Measurements from ENCODE around the gene KLHL36.

KLHL36 gene

DNA sequence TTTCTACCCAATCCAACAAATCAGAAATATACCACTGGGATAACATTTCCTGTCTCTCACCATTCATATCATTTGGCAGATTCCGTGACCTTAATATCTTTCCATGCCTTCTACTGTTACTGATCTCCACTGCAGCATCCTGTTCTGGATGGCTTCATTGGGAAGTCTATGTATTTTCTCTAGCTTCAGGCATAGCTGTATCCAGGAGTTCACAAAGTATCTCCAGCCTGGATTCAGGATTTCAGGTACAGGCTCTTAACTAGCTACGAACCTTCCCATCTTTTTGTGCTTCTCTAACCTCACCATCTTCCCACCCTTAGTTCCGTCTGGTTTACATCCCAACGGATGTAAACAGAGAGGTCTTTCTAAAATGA, 36.3 kb downstream of the KLHL36 start:
- Histone ChIP-seq H2BK120ac (ENCODE audit: low read depth, low read length) (no peak overlapping the region), H3K4me3 (ENCODE audit: low read length in 2 of 2) (no peak overlapping the region), H2BK15ac (ENCODE audit: low read length) (no peak overlapping the region), H3K36me3 (replicated peaks in 1 of 2; ENCODE audit: control insufficient read depth in 2 of 2, insufficient read depth in 2 of 2, low read length in 2 of 2) (no peaks in the 10 kb centered on the region), H2AFZ (ENCODE audit: low read length) (no peak overlapping the region), H3K9ac (ENCODE audit: low read depth, low read length, poor library complexity) (no peak overlapping the region), H2BK5ac (ENCODE audit: low read length) (no peak overlapping the region), H3K4me2 (ENCODE audit: insufficient read depth, low read length, poor library complexity, severe bottlenecking) (no peak overlapping the region), H4K91ac (ENCODE audit: low read depth, low read length, poor library complexity) (no peak overlapping the region), H3K9me3 (replicated peaks in 1 of 2; ENCODE audit: control insufficient read depth in 2 of 2, insufficient read depth in 1 of 2, low read depth in 1 of 2, low read length in 2 of 2) (peaks cover 2 to 6% of the 10 kb centered on the region in 2 donors), H3K14ac (ENCODE audit: low read length) (no peak overlapping the region), H3K79me1 (ENCODE audit: low read depth, low read length) (no peaks in the 10 kb centered on the region), H2BK12ac (ENCODE audit: low read length) (no peak overlapping the region), H3K27me3 (ENCODE audit: control insufficient read depth in 3 of 3, insufficient read depth in 3 of 3, low read depth in 1 of 3, low read length in 3 of 3) (peaks cover 0 to 9% (median 0%) of the 10 kb centered on the region in 3 experiments), H3K18ac (ENCODE audit: low read length) (no peak overlapping the region), H3K4ac (ENCODE audit: low read length) (no peak overlapping the region), H3K27ac (replicated peaks; ENCODE audit: low read length) (no peak overlapping the region), H3K4me1 (ENCODE audit: control insufficient read depth in 2 of 2, insufficient read depth in 1 of 2, low read depth in 1 of 2, low read length in 2 of 2) (peaks cover 5 to 11% of the 10 kb centered on the region in 2 donors), H2AK5ac (ENCODE audit: low read depth, low read length) (no peak overlapping the region), H4K8ac (ENCODE audit: low read depth, low read length) (no peak overlapping the region), H3K23ac (ENCODE audit: low read depth, low read length, poor library complexity) (no peak overlapping the region)
- no CpG with 5 or more reads among the region's 4 CpGs for WGBS, 2 donors (ENCODE audit: extremely low coverage in 2 of 2, insufficient read length in 2 of 2, insufficient replicate concordance in 1 of 2)
- DNase-seq (ENCODE audit: low spot score), result no peak

DNA sequence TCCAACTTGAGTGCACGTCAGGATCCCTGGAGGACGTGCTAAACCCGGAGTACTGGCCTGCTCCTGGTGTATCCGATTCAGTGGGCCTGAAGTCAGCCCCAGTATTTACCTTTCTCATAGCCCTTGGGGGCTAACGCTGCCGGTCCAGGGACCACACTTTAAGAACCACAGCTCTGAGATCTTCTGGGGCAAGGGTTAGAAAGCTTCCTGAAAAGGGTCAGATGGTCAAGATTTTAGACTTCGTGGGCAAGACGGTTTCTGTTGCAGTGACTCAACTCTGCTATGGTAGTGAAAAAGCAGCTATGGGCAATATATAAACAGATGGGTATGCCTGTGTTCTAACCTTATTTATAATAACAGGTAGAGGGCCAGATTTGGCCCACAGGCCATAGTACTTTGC, 36.9 kb downstream of the KLHL36 start:
- no peak overlapping the region for H2BK12ac ChIP-seq (ENCODE audit: low read length)
- H4K8ac ChIP-seq (ENCODE audit: low read depth, low read length), result no peak overlapping the region
- no peak for DNase-seq (ENCODE audit: low spot score)
- no CpG with 5 or more reads among the region's 8 CpGs for WGBS, 2 donors (ENCODE audit: extremely low coverage in 2 of 2, insufficient read length in 2 of 2, insufficient replicate concordance in 1 of 2)
- H3K36me3 ChIP-seq (replicated peaks in 1 of 2; ENCODE audit: control insufficient read depth in 2 of 2, insufficient read depth in 2 of 2, low read length in 2 of 2), result no peaks in the 10 kb centered on the region
- H3K4me2 ChIP-seq (ENCODE audit: insufficient read depth, low read length, poor library complexity, severe bottlenecking), result no peak overlapping the region
- no peak overlapping the region for H2BK15ac ChIP-seq (ENCODE audit: low read length)
- no peak overlapping the region for H2AK5ac ChIP-seq (ENCODE audit: low read depth, low read length)
- H2AFZ ChIP-seq (ENCODE audit: low read length), result no peak overlapping the region
- no peak overlapping the region for H3K27ac ChIP-seq (replicated peaks; ENCODE audit: low read length)
- H3K79me1 ChIP-seq (ENCODE audit: low read depth, low read length), result no peaks in the 10 kb centered on the region
- H4K91ac ChIP-seq (ENCODE audit: low read depth, low read length, poor library complexity), result no peak overlapping the region
- H3K23ac ChIP-seq (ENCODE audit: low read depth, low read length, poor library complexity), result no peak overlapping the region
- no peak overlapping the region for H3K4ac ChIP-seq (ENCODE audit: low read length)
- peaks cover 5 to 11% of the 10 kb centered on the region in 2 donors for H3K4me1 ChIP-seq (ENCODE audit: control insufficient read depth in 2 of 2, insufficient read depth in 1 of 2, low read depth in 1 of 2, low read length in 2 of 2)
- H3K27me3 ChIP-seq (ENCODE audit: control insufficient read depth in 3 of 3, insufficient read depth in 3 of 3, low read depth in 1 of 3, low read length in 3 of 3), result peaks cover 0 to 9% (median 0%) of the 10 kb centered on the region in 3 experiments
- no peak overlapping the region for H3K4me3 ChIP-seq (ENCODE audit: low read length in 2 of 2)
- peaks cover 2 to 9% of the 10 kb centered on the region in 2 donors for H3K9me3 ChIP-seq (replicated peaks in 1 of 2; ENCODE audit: control insufficient read depth in 2 of 2, insufficient read depth in 1 of 2, low read depth in 1 of 2, low read length in 2 of 2)
- no peak overlapping the region for H3K14ac ChIP-seq (ENCODE audit: low read length)
- no peak overlapping the region for H3K9ac ChIP-seq (ENCODE audit: low read depth, low read length, poor library complexity)
- no peak overlapping the region for H2BK5ac ChIP-seq (ENCODE audit: low read length)
- no peak overlapping the region for H3K18ac ChIP-seq (ENCODE audit: low read length)
- no peak overlapping the region for H2BK120ac ChIP-seq (ENCODE audit: low read depth, low read length)

DNA sequence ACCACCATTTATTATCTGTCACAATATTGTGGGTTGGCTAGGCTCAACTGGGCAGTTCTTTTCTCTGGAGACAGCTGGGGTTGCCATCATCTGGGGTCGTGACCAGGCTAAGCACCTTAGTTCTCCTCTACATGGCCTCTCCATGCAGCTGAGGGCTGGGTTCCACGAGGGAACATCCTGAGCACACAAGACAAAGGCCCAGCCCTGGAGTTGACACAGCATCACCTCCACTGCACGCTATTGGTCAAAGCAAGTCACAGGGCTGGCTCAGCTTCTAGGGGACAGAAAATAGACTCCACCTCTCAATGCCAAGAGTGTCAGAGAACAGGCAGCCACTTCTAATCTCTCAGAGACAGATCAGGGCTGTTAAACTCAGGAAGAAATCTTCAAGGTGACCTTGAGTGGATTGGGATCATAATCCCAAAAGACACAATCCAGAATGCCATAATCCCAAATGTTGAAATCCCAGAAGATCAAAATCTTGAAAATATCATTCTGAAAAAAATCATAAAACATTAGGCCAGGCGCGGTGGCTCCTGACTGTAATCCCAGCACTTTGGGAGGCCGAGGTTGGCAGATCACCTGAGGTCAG, 38.5 kb downstream of the KLHL36 start:
- peaks cover 2 to 9% of the 10 kb centered on the region in 2 donors for H3K9me3 ChIP-seq (replicated peaks in 1 of 2; ENCODE audit: control insufficient read depth in 2 of 2, insufficient read depth in 1 of 2, low read depth in 1 of 2, low read length in 2 of 2)
- no peak overlapping the region for H2BK12ac ChIP-seq (ENCODE audit: low read length)
- no peaks in the 10 kb centered on the region for H3K79me1 ChIP-seq (ENCODE audit: low read depth, low read length)
- H3K27ac ChIP-seq (replicated peaks; ENCODE audit: low read length), result no peak overlapping the region
- H3K9ac ChIP-seq (ENCODE audit: low read depth, low read length, poor library complexity), result no peak overlapping the region
- H2BK120ac ChIP-seq (ENCODE audit: low read depth, low read length), result no peak overlapping the region
- H3K18ac ChIP-seq (ENCODE audit: low read length), result no peak overlapping the region
- H3K4me2 ChIP-seq (ENCODE audit: insufficient read depth, low read length, poor library complexity, severe bottlenecking), result no peak overlapping the region
- no peak overlapping the region for H4K91ac ChIP-seq (ENCODE audit: low read depth, low read length, poor library complexity)
- H3K27me3 ChIP-seq (ENCODE audit: control insufficient read depth in 3 of 3, insufficient read depth in 3 of 3, low read depth in 1 of 3, low read length in 3 of 3), result peaks cover 0 to 9% (median 0%) of the 10 kb centered on the region in 3 experiments
- H4K8ac ChIP-seq (ENCODE audit: low read depth, low read length), result no peak overlapping the region
- H3K14ac ChIP-seq (ENCODE audit: low read length), result peak overlapping the region; percentile 17
- no peak for DNase-seq (ENCODE audit: low spot score)
- no peak overlapping the region for H3K4me3 ChIP-seq (ENCODE audit: low read length in 2 of 2)
- H3K4me1 ChIP-seq (ENCODE audit: control insufficient read depth in 2 of 2, insufficient read depth in 1 of 2, low read depth in 1 of 2, low read length in 2 of 2), result peaks cover 5 to 11% of the 10 kb centered on the region in 2 donors
- peak overlapping the region; percentile 82 for H3K23ac ChIP-seq (ENCODE audit: low read depth, low read length, poor library complexity)
- H3K4ac ChIP-seq (ENCODE audit: low read length), result no peak overlapping the region
- no peak overlapping the region for H2BK5ac ChIP-seq (ENCODE audit: low read length)
- no CpG with 5 or more reads among the region's 6 CpGs for WGBS, 2 donors (ENCODE audit: extremely low coverage in 2 of 2, insufficient read length in 2 of 2, insufficient replicate concordance in 1 of 2)
- H2BK15ac ChIP-seq (ENCODE audit: low read length), result no peak overlapping the region
- H2AFZ ChIP-seq (ENCODE audit: low read length), result no peak overlapping the region
- no peak overlapping the region for H2AK5ac ChIP-seq (ENCODE audit: low read depth, low read length)
- H3K36me3 ChIP-seq (replicated peaks in 1 of 2; ENCODE audit: control insufficient read depth in 2 of 2, insufficient read depth in 2 of 2, low read length in 2 of 2), result no peaks in the 10 kb centered on the region

DNA sequence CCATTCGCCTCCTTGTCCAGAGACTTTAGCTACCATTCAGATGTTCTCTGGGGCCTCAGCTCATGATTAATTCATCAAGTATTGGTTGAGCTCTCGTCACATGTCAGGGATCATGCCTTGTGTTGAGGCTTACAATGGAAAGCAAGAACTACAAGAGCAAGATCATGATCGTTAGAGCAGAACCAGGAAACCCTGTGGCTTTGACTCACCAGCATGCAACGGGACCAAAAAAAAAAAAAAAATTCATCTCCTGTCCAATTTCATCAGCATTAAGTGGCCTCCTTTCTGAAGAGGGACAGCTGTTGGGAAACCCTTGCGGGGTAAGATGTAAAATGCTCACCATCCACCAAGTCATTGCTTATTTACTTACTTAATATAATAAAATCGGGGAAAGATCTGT, 39.4 kb downstream of the KLHL36 start:
- Histone ChIP-seq H3K27ac (replicated peaks; ENCODE audit: low read length) (no peak overlapping the region), H2BK12ac (ENCODE audit: low read length) (no peak overlapping the region), H3K36me3 (replicated peaks in 1 of 2; ENCODE audit: control insufficient read depth in 2 of 2, insufficient read depth in 2 of 2, low read length in 2 of 2) (no peaks in the 10 kb centered on the region), H3K9me3 (replicated peaks in 1 of 2; ENCODE audit: control insufficient read depth in 2 of 2, insufficient read depth in 1 of 2, low read depth in 1 of 2, low read length in 2 of 2) (peaks cover 2 to 9% of the 10 kb centered on the region in 2 donors), H3K4ac (ENCODE audit: low read length) (no peak overlapping the region), H3K14ac (ENCODE audit: low read length) (no peak overlapping the region), H3K79me1 (ENCODE audit: low read depth, low read length) (no peaks in the 10 kb centered on the region), H3K27me3 (ENCODE audit: control insufficient read depth in 3 of 3, insufficient read depth in 3 of 3, low read depth in 1 of 3, low read length in 3 of 3) (peaks cover 0 to 9% (median 0%) of the 10 kb centered on the region in 3 experiments), H3K23ac (ENCODE audit: low read depth, low read length, poor library complexity) (no peak overlapping the region), H3K18ac (ENCODE audit: low read length) (no peak overlapping the region), H2AFZ (ENCODE audit: low read length) (peak overlapping the region; percentile 4), H3K4me3 (ENCODE audit: low read length in 2 of 2) (no peak overlapping the region), H2BK120ac (ENCODE audit: low read depth, low read length) (no peak overlapping the region), H2BK5ac (ENCODE audit: low read length) (no peak overlapping the region), H4K91ac (ENCODE audit: low read depth, low read length, poor library complexity) (no peak overlapping the region), H3K9ac (ENCODE audit: low read depth, low read length, poor library complexity) (no peak overlapping the region), H4K8ac (ENCODE audit: low read depth, low read length) (no peak overlapping the region), H3K4me1 (ENCODE audit: control insufficient read depth in 2 of 2, insufficient read depth in 1 of 2, low read depth in 1 of 2, low read length in 2 of 2) (peaks cover 5 to 11% of the 10 kb centered on the region in 2 donors), H2BK15ac (ENCODE audit: low read length) (no peak overlapping the region), H3K4me2 (ENCODE audit: insufficient read depth, low read length, poor library complexity, severe bottlenecking) (no peak overlapping the region), H2AK5ac (ENCODE audit: low read depth, low read length) (no peak overlapping the region)
- DNase-seq (ENCODE audit: low spot score), result no peak
- WGBS, 2 donors (ENCODE audit: extremely low coverage in 2 of 2, insufficient read length in 2 of 2, insufficient replicate concordance in 1 of 2), result no CpG with 5 or more reads among the region's 6 CpGs
